ENCODE data around the gene ITIH5.

ITIH5 gene

GRCh38 chr10:7579681-7580080 is 87.1 kb downstream of the ITIH5 start:
- no peak for DNase-seq

- DNase-seq = no peak
Measured at GRCh38 chr10:7577579-7577978, 89.2 kb downstream of the ITIH5 start.

- no peak for DNase-seq
Measured at GRCh38 chr10:7577176-7577575, 89.6 kb downstream of the ITIH5 start.

GRCh38 chr10:7576340-7576739 is 90.4 kb downstream of the ITIH5 start:
- no peak for DNase-seq

GRCh38 chr10:7572391-7572790 is 94.4 kb downstream of the ITIH5 start:
- no peak for DNase-seq

GRCh38 chr10:7571981-7572380 is 94.8 kb downstream of the ITIH5 start:
- no peak for DNase-seq

GRCh38 chr10:7567911-7568620 is 98.7 kb downstream of the ITIH5 start:
- no peak for DNase-seq

GRCh38 chr10:7566891-7567290 is 99.9 kb downstream of the ITIH5 start:
- DNase-seq = no peak

GRCh38 chr10:7565871-7566270 is 100.9 kb downstream of the ITIH5 start:
- DNase-seq = no peak

- DNase-seq = no peak
Measured at GRCh38 chr10:7563770-7564169, 103.0 kb downstream of the ITIH5 start.

- DNase-seq = no peak
Measured at GRCh38 chr10:7563368-7563767, 103.4 kb downstream of the ITIH5 start.

GRCh38 chr10:7561985-7562384 is 104.8 kb downstream of the ITIH5 start:
- no peak for DNase-seq

- DNase-seq = no peak
Measured at GRCh38 chr10:7561216-7561893, 105.4 kb downstream of the ITIH5 start.

- DNase-seq = no peak
Measured at GRCh38 chr10:7560519-7560918, 106.2 kb downstream of the ITIH5 start.

- DNase-seq = no peak
Measured at GRCh38 chr10:7559386-7559785, 107.4 kb downstream of the ITIH5 start.

GRCh38 chr10:7558036-7558435 is 108.7 kb downstream of the ITIH5 start:
- no peak for DNase-seq

GRCh38 chr10:7553531-7553930 is 113.2 kb downstream of the ITIH5 start:
- DNase-seq = no peak

- no peak for DNase-seq
Measured at GRCh38 chr10:7551950-7552716, 114.6 kb downstream of the ITIH5 start.

GRCh38 chr10:7551289-7551688 is 115.5 kb downstream of the ITIH5 start:
- DNase-seq = no peak

- DNase-seq = no peak
Measured at GRCh38 chr10:7550013-7550412, 116.8 kb downstream of the ITIH5 start.

- DNase-seq = no peak
Measured at GRCh38 chr10:7547829-7548228, 118.9 kb downstream of the ITIH5 start.

- DNase-seq = no peak
Measured at GRCh38 chr10:7547206-7547605, 119.6 kb downstream of the ITIH5 start.

- DNase-seq = no peak
Measured at GRCh38 chr10:7546385-7546967, 120.3 kb downstream of the ITIH5 start.

- no peak for DNase-seq
Measured at GRCh38 chr10:7545792-7546191, 121.0 kb downstream of the ITIH5 start.

Data from cortex of kidney (tissue), 1 donor.